Mucosa of descending colon (tissue), 3 donors: ENCODE measurements around the gene GPI. TPM values are rescaled to one million over a fixed set of nuclear protein-coding genes. Genes with fewer than 3 reads are reported as not detected.

Experiments
- ATAC-seq: fragments of 200-7000 bp; cut with Tn5 transposase; one replicate; pipeline ENCODE4 v1.9.1; 2020; ENCODE audit warnings: mild to moderate bottlenecking, moderate library complexity
- DNase-seq, 3 donors: peaks; one replicate each; pipeline ENCODE4 v3.0.0-alpha.2; 2020
- H3K36me3 ChIP-seq: fragments of 200-600 bp; one replicate; pipeline ENCODE4 v1.8.0; 2021; ENCODE audit warnings: low read depth, mild to moderate bottlenecking
- H3K4me1 ChIP-seq: fragments of 200-600 bp; one replicate; pipeline ENCODE4 v1.8.0; 2021; ENCODE audit warnings: low read depth, mild to moderate bottlenecking
- H3K4me3 ChIP-seq: fragments of 200-600 bp; one replicate; pipeline ENCODE4 v1.8.0; 2021; ENCODE audit warnings: mild to moderate bottlenecking
- H3K9me3 ChIP-seq: fragments of 200-600 bp; one replicate; pipeline ENCODE4 v1.8.0; 2021; ENCODE audit warnings: mild to moderate bottlenecking
- CTCF ChIP-seq: fragments of 200-600 bp; IDR thresholded peaks from one replicate; pipeline ENCODE4 v1.8.0; 2022; ENCODE audit warnings: antibody characterized with exemption, mild to moderate bottlenecking
- intact Hi-C, 2 donors: fragments of 100-400 bp; cut with DNase I in 1 of 2; cut with micrococcal nuclease in 1 of 2; formaldehyde crosslinking; loops; one replicate each; pipeline versions ENCODE4 v1.11.0 to v1.11.1; 2022; cut with DNase I, micrococcal nuclease
- total RNA-seq, 3 donors: library from RNA; stranded (reverse); fragmentation: NEBNext Ultra II Directional in 2 of 3; extraction: Animal tissue kit (Norgen Biotek cat#: 25700) in 2 of 3; gene quantifications; one replicate each; pipeline versions ENCODE4 v1.2.1 to v1.2.4, GENCODE V29; 2021 to 2023
- donor health status: DM: no; HTN: no; CAD: no; lungs with moderate emphysema.
- donor health status: DM: no; HTN: no; CAD: no.
- donor health status: DM: no; HTN: yes; CAD: no.

The GPI gene
- total RNA-seq, 3 donors from 2014 or later, result 247 to 344 (median 296) TPM

- intact Hi-C loops, result no loop called here
- Histone ChIP-seq H3K4me3 (no peak overlapping the region), H3K4me1 (peaks cover 14% of the 10 kb centered on the region), H3K9me3 (no peaks in the 10 kb centered on the region), H3K36me3 (no peaks in the 10 kb centered on the region)
- ATAC-seq (no peak), DNase-seq (no peak)
- TF ChIP-seq CTCF, result no peak
These were observed 43.4 kb downstream of the GPI start for GRCh38 chr19:34408411-34408810.

DNA sequence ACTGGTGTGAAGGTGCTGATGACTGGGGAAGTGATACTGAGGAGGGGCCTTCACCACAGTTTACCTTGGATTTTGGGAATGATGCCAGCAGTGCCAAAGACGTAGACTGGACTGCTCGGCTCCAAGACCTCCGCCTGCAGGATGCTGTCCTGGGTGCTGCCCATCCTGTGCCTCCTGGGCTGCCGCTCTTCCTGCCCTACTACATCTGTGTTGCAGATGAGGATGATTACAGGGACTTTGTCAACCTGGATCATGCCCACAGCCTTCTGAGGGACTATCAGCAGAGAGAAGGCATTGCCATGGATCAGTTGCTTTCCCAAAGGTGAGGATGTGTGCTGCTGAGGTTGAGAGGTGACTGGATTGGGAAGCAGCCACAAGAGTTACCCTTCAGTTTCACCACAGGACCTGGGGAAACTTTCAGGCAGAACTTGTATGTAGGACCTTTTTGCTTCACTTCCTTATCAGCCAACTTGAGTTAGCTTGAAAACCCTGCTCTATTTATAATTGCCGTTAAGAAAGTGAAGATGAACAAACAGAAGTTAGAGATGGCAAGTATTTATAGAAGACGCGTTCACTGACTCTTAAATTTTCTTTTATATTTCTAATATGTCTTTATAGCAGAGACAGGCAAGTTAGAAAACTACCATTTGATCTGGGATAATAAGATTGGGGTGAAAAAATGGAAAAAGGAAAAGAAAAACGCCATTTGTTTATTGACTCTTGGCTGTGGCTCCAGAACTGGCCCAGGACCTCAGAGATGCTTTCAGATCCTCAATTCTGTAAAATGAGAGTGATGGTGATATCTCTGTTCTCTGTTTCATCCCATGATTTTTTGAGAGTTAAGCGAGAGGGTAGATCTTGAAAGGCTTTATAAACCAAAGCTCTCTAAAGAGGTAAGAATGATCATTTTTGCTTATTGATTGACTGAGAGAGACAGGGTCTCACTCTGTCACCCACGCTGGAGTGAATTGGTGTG, 44.5 kb downstream of the GPI start:
- intact Hi-C loops, result no loop called here
- H3K36me3 ChIP-seq, result no peaks in the 10 kb centered on the region
- H3K4me1 ChIP-seq, result peaks cover 9% of the 10 kb centered on the region
- no peak for ATAC-seq
- H3K4me3 ChIP-seq, result no peak overlapping the region
- TF ChIP-seq CTCF, result no peak
- H3K9me3 ChIP-seq, result no peaks in the 10 kb centered on the region
- DNase-seq, result no peak

GRCh38 chr19:34411216-34411615, 46.2 kb downstream of the GPI start:
- intact Hi-C loops, result no loop called here
- no peak overlapping the region for H3K4me3 ChIP-seq
- DNase-seq, result no peak
- H3K9me3 ChIP-seq, result no peaks in the 10 kb centered on the region
- ATAC-seq, result no peak
- TF ChIP-seq CTCF, result no peak
- no peaks in the 10 kb centered on the region for H3K36me3 ChIP-seq
- no peaks in the 10 kb centered on the region for H3K4me1 ChIP-seq

GRCh38 chr19:34416021-34416545, 51.1 kb downstream of the GPI start:
- Histone ChIP-seq H3K4me3 (no peak overlapping the region), H3K36me3 (no peaks in the 10 kb centered on the region), H3K4me1 (no peaks in the 10 kb centered on the region), H3K9me3 (no peaks in the 10 kb centered on the region)
- intact Hi-C loops, result no loop called here
- no peak for TF ChIP-seq CTCF
- ATAC-seq (no peak), DNase-seq (no peak)

GRCh38 chr19:34418300-34418699, 53.3 kb downstream of the GPI start:
- no peak for TF ChIP-seq CTCF
- Histone ChIP-seq H3K9me3 (no peaks in the 10 kb centered on the region), H3K36me3 (no peaks in the 10 kb centered on the region), H3K4me1 (no peaks in the 10 kb centered on the region), H3K4me3 (no peak overlapping the region)
- DNase-seq (no peak), ATAC-seq (no peak)
- intact Hi-C loops, result no loop called here
